Thoracic aorta (tissue), 2 donors: ENCODE results near the gene FITM2. TPM values are rescaled to one million over a fixed set of nuclear protein-coding genes. Genes with fewer than 3 reads are reported as not detected.

Experiments used
- ATAC-seq: fragments of 150-250 bp; one replicate; pipeline ENCODE4 v1.8.0; 2017; ENCODE audit warnings: low read depth; ENCODE audit not compliant: insufficient number of reproducible peaks, low FRiP score
- DNase-seq: peaks from one replicate; pipeline ENCODE4 v3.0.0-alpha.2; 2020; ENCODE audit warnings: low spot score
- H3K27ac ChIP-seq, 2 donors: fragments of 200-600 bp; sonication (generic); 1 replicate in 1 of 2; 2 replicates in 1 of 2; pipeline ENCODE4 v1.5.1; 2016; ENCODE audit warnings: mild to moderate bottlenecking in 2 of 2, moderate library complexity in 2 of 2
- H3K27me3 ChIP-seq: fragments of 200-600 bp; sonication (generic); replicated peaks from 2 replicates; pipeline ENCODE4 v1.6.0; 2016; ENCODE audit warnings: mild to moderate bottlenecking; ENCODE audit not compliant: insufficient read depth
- H3K36me3 ChIP-seq: fragments of 200-600 bp; sonication (generic); one replicate; pipeline ENCODE4 v1.5.1; 2016
- H3K4me1 ChIP-seq, 2 donors: fragments of 200-600 bp; sonication (generic); 1 replicate in 1 of 2; 2 replicates in 1 of 2; pipeline versions ENCODE4 v1.5.1 to v1.6.0; 2016; ENCODE audit warnings: low read depth in 2 of 2, mild to moderate bottlenecking in 1 of 2; ENCODE audit not compliant: control insufficient read depth in 1 of 2
- H3K4me3 ChIP-seq: fragments of 200-600 bp; sonication (generic); 2 replicates; pipeline ENCODE4 v1.5.1; 2016; ENCODE audit warnings: mild to moderate bottlenecking
- H3K9me3 ChIP-seq: fragments of 200-600 bp; sonication (generic); 2 replicates; pipeline ENCODE4 v1.5.1; 2016
- total RNA-seq, 2 donors: library from RNA; depleted of rRNA; stranded (reverse); fragments of >200 nt; gene quantifications; one replicate each; pipeline versions ENCODE4 v1.1.0 to v1.2.3, GENCODE V29; 2016
- TF ChIP-seq, protein P1 (sequence below): fragments of 200-600 bp; sonication (generic); IDR thresholded peaks from one replicate; pipeline ENCODE4 v1.5.1; 2019; ENCODE audit warnings: antibody characterized with exemption

FITM2 gene
- total RNA-seq, 2 donors from 2014 or later: 7.5 to 8.7 TPM

DNA sequence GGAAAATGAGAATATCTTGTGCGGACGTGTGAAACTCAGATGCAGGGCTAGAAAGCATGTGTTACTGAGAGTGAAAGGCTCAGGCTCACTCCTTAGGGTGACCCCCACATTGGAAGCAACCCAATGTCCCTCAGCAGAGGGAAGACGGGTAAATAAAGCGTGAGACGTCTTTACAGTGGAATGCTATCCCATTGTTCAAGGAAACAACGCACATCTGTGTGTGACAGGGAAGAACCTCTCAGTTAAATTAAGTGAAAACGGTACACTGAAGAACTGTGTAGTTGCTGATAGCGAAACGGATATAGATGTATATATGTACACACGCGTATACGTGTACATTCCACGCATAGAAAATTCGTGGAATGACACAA, 45.3 kb upstream of the FITM2 start:
- TF ChIP-seq, protein P1, sequence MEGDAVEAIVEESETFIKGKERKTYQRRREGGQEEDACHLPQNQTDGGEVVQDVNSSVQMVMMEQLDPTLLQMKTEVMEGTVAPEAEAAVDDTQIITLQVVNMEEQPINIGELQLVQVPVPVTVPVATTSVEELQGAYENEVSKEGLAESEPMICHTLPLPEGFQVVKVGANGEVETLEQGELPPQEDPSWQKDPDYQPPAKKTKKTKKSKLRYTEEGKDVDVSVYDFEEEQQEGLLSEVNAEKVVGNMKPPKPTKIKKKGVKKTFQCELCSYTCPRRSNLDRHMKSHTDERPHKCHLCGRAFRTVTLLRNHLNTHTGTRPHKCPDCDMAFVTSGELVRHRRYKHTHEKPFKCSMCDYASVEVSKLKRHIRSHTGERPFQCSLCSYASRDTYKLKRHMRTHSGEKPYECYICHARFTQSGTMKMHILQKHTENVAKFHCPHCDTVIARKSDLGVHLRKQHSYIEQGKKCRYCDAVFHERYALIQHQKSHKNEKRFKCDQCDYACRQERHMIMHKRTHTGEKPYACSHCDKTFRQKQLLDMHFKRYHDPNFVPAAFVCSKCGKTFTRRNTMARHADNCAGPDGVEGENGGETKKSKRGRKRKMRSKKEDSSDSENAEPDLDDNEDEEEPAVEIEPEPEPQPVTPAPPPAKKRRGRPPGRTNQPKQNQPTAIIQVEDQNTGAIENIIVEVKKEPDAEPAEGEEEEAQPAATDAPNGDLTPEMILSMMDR: no peak
- H3K27me3 ChIP-seq: no peaks in the 10 kb centered on the region
- no peak overlapping the region for H3K27ac ChIP-seq
- no peak overlapping the region for H3K4me3 ChIP-seq
- DNase-seq (no peak), ATAC-seq (no peak)
- H3K9me3 ChIP-seq: no peaks in the 10 kb centered on the region
- no peaks in the 10 kb centered on the region for H3K36me3 ChIP-seq
- H3K4me1 ChIP-seq: no peaks in the 10 kb centered on the region

DNA sequence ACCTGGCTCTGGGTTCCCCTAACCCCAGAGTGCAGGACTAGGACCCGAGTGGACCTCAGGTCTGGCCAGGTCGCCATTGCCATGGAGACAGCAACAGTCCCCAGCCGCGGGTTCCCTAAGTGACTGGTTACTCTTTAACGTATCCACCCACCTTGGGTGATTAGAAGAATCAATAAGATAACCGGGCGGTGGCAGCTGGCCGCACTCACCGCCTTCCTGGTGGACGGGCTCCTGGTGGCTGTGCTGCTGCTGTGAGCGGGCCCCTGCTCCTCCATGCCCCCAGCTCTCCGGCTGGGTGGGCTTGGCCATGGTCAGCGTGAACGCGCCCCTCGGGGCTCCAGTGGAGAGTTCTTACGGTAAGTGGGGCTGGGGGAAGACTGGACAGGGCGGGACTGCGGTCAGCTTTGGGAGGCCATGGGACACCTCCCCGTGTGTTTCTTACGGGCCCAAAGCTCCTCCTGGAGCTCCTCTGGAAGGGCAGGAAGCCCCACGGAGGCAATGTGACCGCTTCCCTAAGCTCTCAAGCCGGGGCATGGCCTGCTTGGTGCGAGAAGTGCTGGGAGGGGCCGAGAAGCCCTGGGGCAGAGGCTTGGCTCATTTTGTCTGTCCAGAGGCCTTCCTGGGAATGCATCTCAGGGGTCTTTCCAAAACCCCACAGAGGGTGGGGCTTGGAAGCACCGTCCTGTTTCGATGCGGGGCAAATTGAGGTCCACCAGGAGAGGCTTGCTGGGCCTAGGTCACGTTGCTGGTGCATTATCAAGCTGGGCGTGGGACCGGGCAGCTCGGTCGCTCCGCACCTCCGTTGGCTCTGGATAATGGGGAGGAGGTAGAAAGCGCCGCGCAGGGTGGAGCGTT, 44.7 kb upstream of the FITM2 start, which contains the start of gene HNF4A:
Gene HNF4A (plus strand): TSS at position 202 of the 855 bp plus-strand sequence. CDS start 106 bp downstream, at position 308.
- no peaks in the 10 kb centered on the region for H3K36me3 ChIP-seq
- H3K27me3 ChIP-seq: no peaks in the 10 kb centered on the region
- H3K9me3 ChIP-seq: no peaks in the 10 kb centered on the region
- no peak within 1 kb of the TSS for H3K27ac ChIP-seq
- H3K4me1 ChIP-seq: no peaks in the 10 kb centered on the region
- H3K4me3 ChIP-seq: no peak within 1 kb of the TSS
- DNase-seq (no peak), ATAC-seq (no peak)
- TF ChIP-seq, protein P1: no peak

DNA sequence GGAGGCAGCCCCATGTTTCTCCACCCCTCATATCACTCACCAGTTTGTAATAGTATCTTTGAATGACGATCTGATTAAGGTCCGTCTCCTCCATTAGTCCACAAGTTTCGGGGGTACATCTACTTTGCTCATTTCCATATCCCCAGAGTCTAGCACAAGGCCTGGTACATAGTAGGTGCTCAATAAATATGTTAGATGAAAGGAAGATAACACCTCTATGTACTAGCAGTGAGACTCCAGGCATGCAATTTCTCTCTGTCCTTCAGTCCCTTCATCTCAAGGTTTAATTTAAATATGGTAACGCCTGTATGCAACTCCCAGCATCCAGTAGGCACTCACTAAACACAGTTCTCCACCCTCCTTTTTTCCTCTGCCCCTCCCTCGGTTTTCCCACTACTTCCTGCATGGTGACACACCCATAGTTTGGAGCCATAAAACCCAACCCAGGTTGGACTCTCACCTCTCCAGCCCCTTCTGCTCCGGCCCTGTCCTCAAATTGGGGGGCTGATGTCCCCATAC, 44.0 kb upstream of the FITM2 start:
- Histone ChIP-seq H3K36me3 (no peaks in the 10 kb centered on the region), H3K9me3 (no peaks in the 10 kb centered on the region), H3K27ac (no peak overlapping the region), H3K27me3 (no peaks in the 10 kb centered on the region), H3K4me3 (no peak overlapping the region), H3K4me1 (no peaks in the 10 kb centered on the region)
- TF ChIP-seq, protein P1: no peak
- DNase-seq (no peak), ATAC-seq (no peak)

DNA sequence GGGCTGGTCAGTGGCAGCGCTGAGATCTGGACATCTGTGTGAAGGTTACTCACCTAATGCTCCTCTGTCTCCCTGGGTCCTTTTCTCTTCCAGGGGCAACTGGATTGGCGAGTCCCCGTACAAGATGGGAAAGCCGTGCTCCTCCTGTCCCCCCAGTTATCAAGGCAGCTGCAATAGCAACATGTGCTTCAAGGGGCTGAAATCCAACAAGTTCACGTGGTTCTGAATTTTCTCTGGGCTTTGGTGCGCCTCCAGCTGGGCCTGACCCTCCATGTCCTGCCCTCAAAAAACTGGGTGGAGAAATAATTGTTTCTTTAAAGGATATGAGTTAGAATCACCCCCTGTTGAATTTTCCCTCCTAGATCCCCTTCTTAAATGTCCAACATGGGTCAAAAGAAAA, 39.6 kb upstream of the FITM2 start:
- H3K27ac ChIP-seq: no peak overlapping the region
- H3K9me3 ChIP-seq: no peaks in the 10 kb centered on the region
- H3K27me3 ChIP-seq: no peaks in the 10 kb centered on the region
- no peaks in the 10 kb centered on the region for H3K36me3 ChIP-seq
- no peaks in the 10 kb centered on the region for H3K4me1 ChIP-seq
- ATAC-seq (no peak), DNase-seq (no peak)
- no peak overlapping the region for H3K4me3 ChIP-seq
- TF ChIP-seq, protein P1: no peak

DNA sequence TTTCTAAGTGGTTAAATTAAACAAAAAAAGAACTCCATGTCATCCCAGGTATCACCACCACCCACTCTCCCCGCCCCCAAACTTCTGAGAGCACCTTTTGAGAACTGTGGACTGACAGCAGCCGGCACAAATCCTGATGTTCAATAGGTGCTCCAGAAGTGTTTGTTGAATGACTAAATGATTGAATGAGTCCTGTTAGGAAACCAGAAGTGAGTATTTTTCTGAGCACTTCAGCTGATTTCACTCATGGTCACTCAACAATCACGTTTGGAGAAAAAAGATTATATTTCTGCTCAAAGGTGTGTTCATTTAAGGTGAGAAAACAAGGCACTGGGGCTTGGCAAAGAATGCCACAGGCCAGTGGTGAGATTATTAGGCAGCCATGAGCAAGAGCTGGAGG, 38.3 kb upstream of the FITM2 start:
- Histone ChIP-seq H3K4me1 (no peaks in the 10 kb centered on the region), H3K27me3 (no peaks in the 10 kb centered on the region), H3K4me3 (no peak overlapping the region), H3K9me3 (no peaks in the 10 kb centered on the region), H3K36me3 (no peaks in the 10 kb centered on the region), H3K27ac (no peak overlapping the region)
- TF ChIP-seq, protein P1: no peak
- ATAC-seq (no peak), DNase-seq (no peak)
